Tibial nerve (tissue), 4 donors: Measurements from ENCODE around the gene PTCRA. TPM values are rescaled to one million over a fixed set of nuclear protein-coding genes. Genes with fewer than 3 reads are reported as not detected.
"Not testable (repeated sequence)": the region's sequence is repeated elsewhere in the genome, so short reads cannot be mapped to it uniquely, and the experiment has no call there.

Experiments used
- DNase-seq, 2 donors: peaks; one replicate each; pipeline ENCODE4 v3.0.0-alpha.2; 2019; ENCODE audit warnings: low spot score in 2 of 2
- H3K27ac ChIP-seq, 4 donors: fragments of 200-600 bp; sonication (generic) in 3 of 4; one replicate each; pipeline ENCODE4 v1.5.1; 2017 to 2019; ENCODE audit warnings: mild to moderate bottlenecking in 1 of 4
- H3K27me3 ChIP-seq, 2 donors: fragments of 200-600 bp; sonication (generic) in 1 of 2; one replicate each; pipeline versions ENCODE4 v1.5.1 to v1.6.0; 2017 to 2019
- H3K36me3 ChIP-seq, 3 donors: fragments of 200-600 bp; sonication (generic); one replicate each; pipeline ENCODE4 v1.5.1; 2018 to 2019
- H3K4me1 ChIP-seq, 4 donors: fragments of 200-600 bp; sonication (generic) in 3 of 4; one replicate each; pipeline ENCODE4 v1.5.1; 2017 to 2019
- H3K4me3 ChIP-seq, 4 donors: fragments of 200-600 bp; sonication (generic) in 3 of 4; one replicate each; pipeline ENCODE4 v1.5.1; 2017 to 2019; ENCODE audit warnings: mild to moderate bottlenecking in 1 of 4, moderate library complexity in 1 of 4
- H3K9me3 ChIP-seq, 4 donors: fragments of 200-600 bp; sonication (generic) in 3 of 4; one replicate each; pipeline ENCODE4 v1.5.1; 2017 to 2019
- CTCF ChIP-seq, 5 experiments: fragments of 200-600 bp in 3 of 5; fragments of 450-650 bp in 2 of 5; sonication (generic) in 3 of 5; IDR thresholded peaks; one replicate each; pipeline ENCODE4 v1.5.1; 2016 to 2019; ENCODE audit warnings: antibody characterized with exemption in 5 of 5, mild to moderate bottlenecking in 3 of 5, moderate library complexity in 2 of 5
- EP300 ChIP-seq, 2 donors: sonication (generic); formaldehyde crosslinking; IDR thresholded peaks; one replicate each; pipeline ENCODE4 v1.6.1; 2017; ENCODE audit warnings: antibody characterized with exemption in 2 of 2, mild to moderate bottlenecking in 1 of 2
- POLR2A ChIP-seq, 2 donors: fragments of 450-650 bp; IDR thresholded peaks; one replicate each; pipeline ENCODE4 v1.6.1; 2017; ENCODE audit warnings: antibody characterized with exemption in 2 of 2, mild to moderate bottlenecking in 2 of 2, moderate library complexity in 2 of 2
- WGBS, 2 donors: methylation state at CpG; one replicate each; pipeline ENCODE4 v1.1.5; 2018; 5-methylcytosine and 5-hydroxymethylcytosine counted together
- total RNA-seq, 4 donors: library from RNA; depleted of rRNA; stranded (reverse); fragments of >200 nt; gene quantifications; one replicate each; pipeline ENCODE4 v1.1.0, GENCODE V29; 2016

Gene PTCRA
- total RNA-seq, 4 donors from 2014 or later, result not detected

GRCh38 chr6:42879372-42880239, 36.2 kb upstream of the PTCRA start, which contains the start of gene RPL7L1:
Gene RPL7L1 (plus strand): TSS chr6:42879616. CDS start chr6:42879911, 295 bp downstream.
- H3K4me1 ChIP-seq, result peaks cover 0 to 48% (median 13%) of the 10 kb centered on the region in 4 donors
- 1% methylated on average over 41 of the region's 41 CpGs for WGBS, 2 donors
- peaks cover 6 to 30% (median 13%) of the 10 kb centered on the region in 3 donors for H3K36me3 ChIP-seq
- TF ChIP-seq CTCF (IDR thresholded peaks at IDR 0.05) (peak in 3 of 5 experiments; percentile 9 to 71 (median 65)), POLR2A (IDR thresholded peaks at IDR 0.05) (peak; percentile 64 to 67), EP300 (IDR thresholded peaks at IDR 0.05) (peak in 1 of 2 donors; percentile 90)
- H3K9me3 ChIP-seq, result no peaks in the 10 kb centered on the region
- H3K4me3 ChIP-seq, result peak within 1 kb of the TSS; percentile 45 to 72 (median 60)
- peak; percentile 70 to 83 for DNase-seq
- H3K27ac ChIP-seq, result peak within 1 kb of the TSS; percentile 84 to 98 (median 90)
- H3K27me3 ChIP-seq, result no peaks in the 10 kb centered on the region

- WGBS, 2 donors, result 9 to 16% methylated on average over 25 of the region's 25 CpGs
Observed at GRCh38 chr6:42880240-42880817, 35.5 kb upstream of the PTCRA start.

GRCh38 chr6:42880871-42881270, 35.0 kb upstream of the PTCRA start:
- peaks cover 6 to 42% (median 24%) of the 10 kb centered on the region in 3 donors for H3K36me3 ChIP-seq
- H3K4me3 ChIP-seq, result peak overlapping the region; percentile 45 to 72 (median 60)
- H3K27ac ChIP-seq, result peak overlapping the region in 3 of 4 donors; percentile 89 to 98 (median 90)
- H3K27me3 ChIP-seq, H3K9me3 ChIP-seq, DNase-seq: not testable (repeated sequence)
- WGBS, 2 donors, result 86 to 90% methylated on average over 12 of the region's 12 CpGs
- H3K4me1 ChIP-seq, result peaks cover 0 to 48% (median 13%) of the 10 kb centered on the region in 4 donors

More at GRCh38 chr6:42880240-42880817, 35.5 kb upstream of the PTCRA start:
- H3K9me3 ChIP-seq, H3K27me3 ChIP-seq, DNase-seq: not testable (repeated sequence)
- Histone ChIP-seq H3K4me1 (peaks cover 0 to 48% (median 13%) of the 10 kb centered on the region in 4 donors), H3K27ac (peak overlapping the region; percentile 84 to 98 (median 90)), H3K36me3 (peaks cover 6 to 37% (median 20%) of the 10 kb centered on the region in 3 donors), H3K4me3 (peak overlapping the region; percentile 45 to 72 (median 60))

- DNase-seq, result no peak
- Histone ChIP-seq H3K4me1 (peaks cover 0 to 42% (median 8%) of the 10 kb centered on the region in 4 donors), H3K4me3 (no peak overlapping the region), H3K36me3 (peaks cover 6 to 69% (median 24%) of the 10 kb centered on the region in 3 donors), H3K27ac (no peak overlapping the region), H3K27me3 (no peaks in the 10 kb centered on the region), H3K9me3 (no peaks in the 10 kb centered on the region)
- WGBS, 2 donors, result 73 to 82% methylated on average over 4 of the region's 4 CpGs
- no peak for TF ChIP-seq EP300 (IDR thresholded peaks at IDR 0.05)
- TF ChIP-seq POLR2A (IDR thresholded peaks at IDR 0.05), result no peak
- no peak for TF ChIP-seq CTCF (IDR thresholded peaks at IDR 0.05)
Observed at GRCh38 chr6:42885702-42886101, 30.2 kb upstream of the PTCRA start.

- H3K27ac ChIP-seq, DNase-seq, H3K9me3 ChIP-seq, H3K27me3 ChIP-seq, H3K4me3 ChIP-seq: not testable (repeated sequence)
- WGBS, 2 donors, result 88 to 98% methylated on average over 4 of the region's 4 CpGs
- peaks cover 0 to 23% (median 6%) of the 10 kb centered on the region in 4 donors for H3K4me1 ChIP-seq
- peaks cover 2 to 53% (median 24%) of the 10 kb centered on the region in 3 donors for H3K36me3 ChIP-seq
Observed at GRCh38 chr6:42888201-42888600, 27.7 kb upstream of the PTCRA start.

GRCh38 chr6:42889815-42890214, 26.0 kb upstream of the PTCRA start:
- Histone ChIP-seq H3K27me3 (no peaks in the 10 kb centered on the region), H3K4me3 (peak overlapping the region; percentile 58 to 85 (median 72)), H3K36me3 (peaks cover 0 to 37% (median 9%) of the 10 kb centered on the region in 3 donors), H3K9me3 (no peaks in the 10 kb centered on the region), H3K4me1 (peaks cover 0 to 16% (median 6%) of the 10 kb centered on the region in 4 donors), H3K27ac (peak overlapping the region in 3 of 4 donors; percentile 81 to 92 (median 86))
- DNase-seq, result no peak
- WGBS, 2 donors, result 50 to 60% methylated on average over 4 of the region's 4 CpGs
- TF ChIP-seq CTCF (IDR thresholded peaks at IDR 0.05) (no peak), EP300 (IDR thresholded peaks at IDR 0.05) (no peak), POLR2A (IDR thresholded peaks at IDR 0.05) (no peak)
